Bronchial epithelial cell (primary cell): Measurements from ENCODE around the gene TMEM266. TPM values are rescaled to one million over a fixed set of nuclear protein-coding genes. Genes with fewer than 3 reads are reported as not detected.
A peak's percentile ranks its signal among the peaks of the same experiment; 100 is the strongest.

Experiments used
- DNase-seq: peaks from one replicate; pipeline ENCODE4 v3.0.0-alpha.2; 2010; ENCODE audit warnings: low read depth
- FAIRE-seq: peaks from 2 replicates; lab custom pipeline; 2011; peaks lifted over from hg19 to GRCh38; lab: Jason Lieb, UNC
- H3K27me3 ChIP-seq: 2 replicates; pipeline ENCODE4 v1.5.1; 2011; ENCODE audit warnings: low read length; ENCODE audit not compliant: control insufficient read depth, insufficient read depth
- H3K36me3 ChIP-seq: 2 replicates; pipeline ENCODE4 v1.5.1; 2011; ENCODE audit warnings: low read length; ENCODE audit not compliant: control insufficient read depth, insufficient read depth
- H3K4me3 ChIP-seq: 2 replicates; pipeline ENCODE4 v1.5.1; 2011; ENCODE audit warnings: mild to moderate bottlenecking, low read depth, low read length, control low read depth
- total RNA-seq: library from RNA; depleted of rRNA; stranded (reverse); fragments of >200 nt; gene quantifications from 2 replicates; pipeline ENCODE4 v1.2.1, GENCODE V29; 2014
- TF ChIP-seq, protein P1 (sequence below): IDR thresholded peaks from 2 replicates; pipeline ENCODE4 v1.5.1; 2011; ENCODE audit warnings: mild to moderate bottlenecking, moderate library complexity, low read length, control low read depth, inconsistent platforms; ENCODE audit not compliant: insufficient read depth, severe bottlenecking

TMEM266 gene
- total RNA-seq, 1 donor from 2014 or later: under 0.01 TPM

DNA sequence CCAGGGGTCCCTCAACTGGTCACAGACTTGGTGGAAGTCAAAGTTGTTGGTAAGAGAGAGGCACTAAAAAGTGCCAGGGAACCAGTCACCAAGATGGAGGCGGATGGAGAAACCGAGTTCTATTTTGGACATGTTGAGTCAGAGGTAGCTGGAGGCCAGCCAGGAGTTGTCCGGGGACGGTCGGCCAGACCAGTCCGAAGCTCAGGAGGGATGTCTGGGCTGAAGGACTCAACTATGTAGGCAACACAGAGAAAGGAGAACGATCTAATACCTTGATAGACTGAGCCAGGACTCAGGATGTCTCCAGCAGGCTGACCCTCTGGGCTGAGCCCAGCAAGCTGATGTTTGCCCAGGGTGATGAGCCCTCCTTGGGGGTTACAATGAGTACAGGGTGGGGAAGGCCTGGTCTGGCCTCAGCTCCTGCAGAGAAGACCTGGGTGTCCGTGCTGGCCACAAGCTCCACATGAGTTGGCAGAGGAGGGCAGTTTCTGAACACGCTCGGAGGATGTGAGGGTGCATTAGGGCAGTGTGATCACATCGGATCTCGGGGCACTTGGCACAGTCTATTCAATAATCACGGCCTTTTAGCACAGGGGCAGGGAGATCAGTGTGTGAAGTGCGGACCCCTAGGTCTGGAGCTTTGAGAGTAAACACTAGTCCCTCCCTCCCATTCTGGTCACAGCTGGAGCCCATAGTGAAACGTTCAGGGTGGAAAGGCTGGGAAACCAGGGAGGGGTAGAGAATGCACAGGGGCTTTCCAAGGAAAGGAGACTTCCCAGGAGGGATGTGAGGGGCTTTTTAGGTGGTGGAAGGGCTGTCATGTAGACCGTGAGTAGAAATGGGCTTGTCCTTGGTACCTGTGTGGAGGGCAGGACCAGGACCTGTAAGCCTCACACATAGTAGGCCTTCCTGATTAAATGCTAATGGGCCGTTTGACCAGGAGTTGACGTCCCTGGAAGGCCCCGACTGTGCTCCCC is 139.6 kb downstream of the TMEM266 start:
- no peak overlapping the region for H3K4me3 ChIP-seq
- no peak for FAIRE-seq
- peak; percentile 15 for DNase-seq
- TF ChIP-seq, protein P1, sequence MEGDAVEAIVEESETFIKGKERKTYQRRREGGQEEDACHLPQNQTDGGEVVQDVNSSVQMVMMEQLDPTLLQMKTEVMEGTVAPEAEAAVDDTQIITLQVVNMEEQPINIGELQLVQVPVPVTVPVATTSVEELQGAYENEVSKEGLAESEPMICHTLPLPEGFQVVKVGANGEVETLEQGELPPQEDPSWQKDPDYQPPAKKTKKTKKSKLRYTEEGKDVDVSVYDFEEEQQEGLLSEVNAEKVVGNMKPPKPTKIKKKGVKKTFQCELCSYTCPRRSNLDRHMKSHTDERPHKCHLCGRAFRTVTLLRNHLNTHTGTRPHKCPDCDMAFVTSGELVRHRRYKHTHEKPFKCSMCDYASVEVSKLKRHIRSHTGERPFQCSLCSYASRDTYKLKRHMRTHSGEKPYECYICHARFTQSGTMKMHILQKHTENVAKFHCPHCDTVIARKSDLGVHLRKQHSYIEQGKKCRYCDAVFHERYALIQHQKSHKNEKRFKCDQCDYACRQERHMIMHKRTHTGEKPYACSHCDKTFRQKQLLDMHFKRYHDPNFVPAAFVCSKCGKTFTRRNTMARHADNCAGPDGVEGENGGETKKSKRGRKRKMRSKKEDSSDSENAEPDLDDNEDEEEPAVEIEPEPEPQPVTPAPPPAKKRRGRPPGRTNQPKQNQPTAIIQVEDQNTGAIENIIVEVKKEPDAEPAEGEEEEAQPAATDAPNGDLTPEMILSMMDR: no peak
- H3K27me3 ChIP-seq: no peaks in the 10 kb centered on the region
- no peaks in the 10 kb centered on the region for H3K36me3 ChIP-seq

DNA sequence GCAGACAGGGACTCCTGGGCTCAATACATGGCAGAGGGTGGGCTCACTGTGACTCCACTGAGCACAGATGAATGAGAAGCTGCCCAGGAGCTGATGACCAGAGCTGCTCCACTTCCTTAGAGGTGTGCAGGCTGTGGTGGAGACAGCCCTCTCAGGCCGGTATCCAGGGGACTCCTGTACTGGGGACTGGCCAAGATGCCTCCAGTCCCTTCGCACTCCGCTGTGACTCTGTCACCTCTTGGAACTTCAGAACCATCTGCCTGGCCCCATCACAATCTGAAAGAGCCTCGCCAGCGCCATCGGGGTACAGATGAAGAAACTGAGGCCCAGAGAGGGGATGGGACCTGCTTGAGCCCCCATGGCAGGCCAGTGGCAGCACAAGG is 140.3 kb downstream of the TMEM266 start:
- TF ChIP-seq, protein P1: no peak
- Histone ChIP-seq H3K36me3 (no peaks in the 10 kb centered on the region), H3K4me3 (no peak overlapping the region), H3K27me3 (no peaks in the 10 kb centered on the region)
- FAIRE-seq: no peak
- DNase-seq: no peak

DNA sequence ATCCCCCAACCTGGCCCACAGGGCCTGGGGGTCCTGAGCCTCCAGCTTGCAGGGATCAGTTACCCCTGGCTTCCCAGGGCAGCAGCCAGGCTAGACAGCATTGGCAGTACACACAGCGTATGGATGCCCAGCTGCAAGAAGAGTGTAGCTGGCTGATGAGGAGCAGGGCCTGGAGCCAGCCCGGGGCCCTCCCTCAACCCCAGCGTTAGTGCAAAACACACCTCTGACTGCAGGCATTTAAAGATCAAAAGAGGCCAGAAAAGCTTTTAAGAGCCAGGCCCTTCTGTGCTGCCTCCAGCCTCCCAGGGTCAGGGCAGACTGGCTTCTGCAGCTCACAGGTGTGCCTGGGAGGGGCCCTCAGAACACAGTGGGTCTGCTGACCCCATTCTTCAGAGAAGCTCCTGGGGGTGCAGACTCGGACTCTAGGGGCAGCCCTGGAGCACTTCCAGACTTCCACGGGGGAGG is 140.9 kb downstream of the TMEM266 start:
- no peaks in the 10 kb centered on the region for H3K27me3 ChIP-seq
- FAIRE-seq (no peak), DNase-seq (no peak)
- no peak overlapping the region for H3K4me3 ChIP-seq
- TF ChIP-seq, protein P1: no peak
- H3K36me3 ChIP-seq: peaks cover under 1% of the 10 kb centered on the region

DNA sequence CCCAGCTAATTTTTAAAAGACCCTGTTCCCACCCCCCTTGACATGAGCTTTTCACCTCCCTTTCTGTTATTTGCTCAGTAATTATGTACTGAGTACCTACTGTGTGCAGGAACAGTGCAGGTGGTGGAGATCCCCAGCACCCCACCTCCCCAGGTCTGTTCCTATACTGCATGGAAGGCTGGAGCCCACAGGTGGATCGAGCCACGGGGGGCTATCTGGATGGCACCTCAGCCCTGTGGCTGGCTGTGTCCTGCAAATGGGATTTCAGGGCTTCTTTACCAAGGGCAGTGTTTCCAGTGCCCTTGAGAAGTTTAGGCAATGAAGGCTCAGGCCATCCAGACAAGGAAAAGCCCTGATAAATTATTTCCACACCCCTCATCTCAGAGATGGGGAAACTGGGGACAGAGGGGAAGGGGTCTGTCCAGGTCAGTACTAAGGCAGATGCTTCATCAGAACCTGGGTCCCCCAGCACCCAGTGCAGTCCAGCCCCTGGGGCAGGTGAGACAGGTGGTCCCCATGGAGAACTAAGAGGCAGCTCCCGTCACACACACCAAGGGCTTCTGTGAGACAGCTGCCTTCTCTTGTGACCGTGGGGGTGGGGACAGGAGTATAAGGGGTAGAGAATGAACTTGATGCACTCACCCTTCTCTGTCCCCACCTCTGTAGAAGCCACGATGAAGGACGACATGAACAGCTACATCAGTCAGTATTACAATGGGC is 141.9 kb downstream of the TMEM266 start:
- DNase-seq (no peak), FAIRE-seq (peak; percentile 91)
- Histone ChIP-seq H3K36me3 (peaks cover 2% of the 10 kb centered on the region), H3K4me3 (no peak overlapping the region), H3K27me3 (no peaks in the 10 kb centered on the region)
- TF ChIP-seq, protein P1: no peak

DNA sequence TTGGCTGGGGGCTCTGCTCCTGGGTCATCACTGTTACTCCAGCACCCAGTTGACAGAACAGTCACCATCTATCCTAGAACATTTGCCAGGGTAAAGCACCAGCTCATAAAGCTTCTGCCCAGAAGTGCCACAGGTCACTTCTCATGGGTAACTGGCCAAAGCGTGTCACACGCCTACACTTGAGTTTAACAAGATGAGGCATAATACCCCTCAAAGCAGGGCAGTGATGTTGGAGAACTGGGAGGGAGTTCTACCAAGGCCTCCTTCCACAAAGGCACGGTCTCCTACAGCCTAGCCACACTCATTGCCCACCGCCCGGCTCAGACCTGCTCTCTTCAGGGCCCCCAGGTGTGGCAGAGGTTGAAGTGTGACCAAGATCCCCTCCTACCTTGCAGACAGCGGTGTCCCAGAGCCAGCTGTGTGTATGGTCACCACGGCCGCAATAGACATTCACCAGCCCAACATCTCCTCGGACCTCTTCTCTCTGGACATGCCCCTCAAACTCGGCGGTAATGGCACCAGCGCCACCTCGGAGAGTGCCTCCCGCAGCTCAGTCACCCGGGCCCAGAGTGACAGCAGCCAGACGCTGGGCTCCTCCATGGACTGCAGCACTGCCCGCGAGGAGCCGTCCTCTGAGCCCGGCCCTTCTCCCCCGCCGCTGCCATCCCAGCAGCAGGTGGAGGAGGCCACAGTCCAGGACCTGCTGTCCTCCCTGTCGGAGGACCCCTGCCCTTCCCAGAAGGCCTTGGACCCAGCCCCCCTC is 143.7 kb downstream of the TMEM266 start:
- DNase-seq (no peak), FAIRE-seq (peak; percentile 76)
- Histone ChIP-seq H3K27me3 (no peaks in the 10 kb centered on the region), H3K4me3 (no peak overlapping the region), H3K36me3 (peaks cover 2% of the 10 kb centered on the region)
- TF ChIP-seq, protein P1: no peak
